Stimulated activated naive B cell treated with anti-CD40 and anti-IgM and Interleukin-4, amounts not matched to agents 10 μg/mL and 1 μg/mL and 100 μg/mL, for 72 hours (primary cell): ENCODE results near the gene C9.
"Not testable (repeated sequence)": the region's sequence is repeated elsewhere in the genome, so short reads cannot be mapped to it uniquely, and the experiment has no call there.

Experiments used
- ATAC-seq, 2 donors: fragments of 150-1000 bp; cut with Tn5 transposase; replicated peaks; 2 replicates each; pipeline ENCODE4 v1.10.0; 2021; ENCODE audit warnings: moderate library complexity in 1 of 2
- DNase-seq: peaks from one replicate; pipeline ENCODE4 v3.0.0; 2021
- H3K27ac Mint-ChIP-seq: one replicate; pipeline ENCODE4 v1.8.0; 2022; ENCODE audit warnings: mild to moderate bottlenecking, mixed read lengths
- H3K27me3 Mint-ChIP-seq, 2 donors: one replicate each; pipeline ENCODE4 v1.8.0; 2022; ENCODE audit warnings: mixed read lengths in 2 of 2
- H3K36me3 Mint-ChIP-seq, 2 donors: one replicate each; pipeline ENCODE4 v1.8.0; 2022; ENCODE audit warnings: mixed read lengths in 2 of 2, mild to moderate bottlenecking in 1 of 2
- H3K4me1 Mint-ChIP-seq, 2 donors: one replicate each; pipeline ENCODE4 v1.8.0; 2022; ENCODE audit warnings: mixed read lengths in 2 of 2, mild to moderate bottlenecking in 1 of 2
- H3K4me3 Mint-ChIP-seq, 2 donors: one replicate each; pipeline ENCODE4 v1.8.0; 2022; ENCODE audit warnings: mild to moderate bottlenecking in 2 of 2, mixed read lengths in 2 of 2, moderate library complexity in 1 of 2
- H3K9me3 Mint-ChIP-seq, 2 donors: one replicate each; pipeline ENCODE4 v1.8.0; 2022; ENCODE audit warnings: mixed read lengths in 2 of 2, mild to moderate bottlenecking in 1 of 2

C9 gene

DNA sequence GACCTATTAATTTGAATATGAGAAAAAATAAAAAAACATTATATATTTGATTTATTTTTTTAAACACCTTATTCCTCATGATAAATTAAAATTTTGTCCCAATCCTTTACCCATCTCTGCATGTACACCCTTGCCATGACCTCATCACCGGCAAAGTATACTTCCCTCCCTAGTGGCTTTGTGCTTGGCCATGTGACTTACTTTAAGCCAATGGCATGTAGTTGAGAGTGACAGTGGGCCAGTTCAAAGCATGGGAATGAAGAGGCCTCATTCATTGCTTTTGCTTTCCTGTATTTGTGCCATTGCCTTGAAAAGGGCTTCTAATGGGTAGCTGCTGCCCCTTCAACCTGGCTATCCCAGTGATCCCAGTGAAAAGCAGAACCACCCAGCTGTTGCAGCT is 31.2 kb downstream of the C9 start:
- no peak overlapping the region for H3K4me3 Mint-ChIP-seq
- no peak for DNase-seq
- peaks cover 6 to 8% of the 10 kb centered on the region in 2 donors for H3K27me3 Mint-ChIP-seq
- no peak for ATAC-seq
- peaks cover 7 to 12% of the 10 kb centered on the region in 2 donors for H3K4me1 Mint-ChIP-seq
- no peak overlapping the region for H3K27ac Mint-ChIP-seq
- peaks cover 0 to 3% of the 10 kb centered on the region in 2 donors for H3K9me3 Mint-ChIP-seq
- H3K36me3 Mint-ChIP-seq, result peaks cover 0 to 3% of the 10 kb centered on the region in 2 donors

DNA sequence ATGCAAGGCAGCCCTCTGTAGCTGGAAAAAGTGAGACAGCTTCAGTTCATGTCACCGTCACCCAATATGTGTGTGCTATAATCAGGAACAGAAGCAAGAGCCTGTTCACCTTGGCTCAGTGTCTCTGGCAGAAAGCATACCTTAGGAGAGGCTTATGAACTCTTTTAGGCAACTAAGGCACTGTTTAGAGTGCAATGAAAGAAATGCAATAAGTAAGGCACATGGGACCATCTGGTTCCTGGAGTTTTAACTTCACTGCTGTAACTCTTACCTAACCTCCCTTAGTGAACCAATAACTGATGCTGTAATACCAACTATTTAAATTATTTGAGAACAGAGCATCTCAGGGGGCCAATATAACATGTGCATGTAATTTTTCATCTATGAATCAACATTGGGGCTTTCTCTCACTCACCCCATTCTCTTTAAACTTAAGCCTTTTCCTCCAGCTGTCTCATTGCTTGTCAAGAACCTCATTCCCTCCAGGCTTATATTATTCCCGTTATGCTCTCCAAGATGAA is 32.4 kb downstream of the C9 start:
- no peak overlapping the region for H3K27ac Mint-ChIP-seq
- no peak overlapping the region for H3K4me3 Mint-ChIP-seq
- H3K4me1 Mint-ChIP-seq, result peaks cover under 1 to 1% of the 10 kb centered on the region in 2 donors
- H3K36me3 Mint-ChIP-seq, result peaks cover 0 to 3% of the 10 kb centered on the region in 2 donors
- peaks cover 6 to 8% of the 10 kb centered on the region in 2 donors for H3K27me3 Mint-ChIP-seq
- ATAC-seq (no peak), DNase-seq (no peak)
- peaks cover 0 to 3% of the 10 kb centered on the region in 2 donors for H3K9me3 Mint-ChIP-seq

DNA sequence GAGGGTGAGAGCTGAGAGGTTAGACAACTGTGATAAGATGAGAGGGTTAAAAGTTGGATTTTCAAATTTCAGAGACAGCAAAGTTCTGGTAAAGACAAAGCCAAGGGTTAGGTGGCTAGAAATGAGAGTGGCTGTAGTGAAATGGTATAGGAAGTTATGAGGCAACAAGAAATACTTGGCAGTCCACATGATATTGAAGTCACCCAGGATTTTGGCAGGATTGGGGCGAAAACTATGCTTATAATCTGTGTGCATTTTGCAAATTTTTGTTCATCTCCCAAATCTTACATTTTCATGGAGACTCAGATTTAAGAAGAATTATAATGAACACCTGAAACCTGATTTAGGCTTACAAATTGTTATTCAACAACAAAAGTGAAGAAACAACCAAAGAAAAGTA is 35.6 kb downstream of the C9 start:
- DNase-seq (no peak), ATAC-seq (no peak)
- Mint-ChIP-seq H3K4me1 (no peaks in the 10 kb centered on the region), H3K27ac (no peak overlapping the region), H3K36me3 (peaks cover 0 to 3% of the 10 kb centered on the region in 2 donors), H3K4me3 (no peak overlapping the region), H3K27me3 (peaks cover 4 to 6% of the 10 kb centered on the region in 2 donors), H3K9me3 (peaks cover 0 to 3% of the 10 kb centered on the region in 2 donors)

DNA sequence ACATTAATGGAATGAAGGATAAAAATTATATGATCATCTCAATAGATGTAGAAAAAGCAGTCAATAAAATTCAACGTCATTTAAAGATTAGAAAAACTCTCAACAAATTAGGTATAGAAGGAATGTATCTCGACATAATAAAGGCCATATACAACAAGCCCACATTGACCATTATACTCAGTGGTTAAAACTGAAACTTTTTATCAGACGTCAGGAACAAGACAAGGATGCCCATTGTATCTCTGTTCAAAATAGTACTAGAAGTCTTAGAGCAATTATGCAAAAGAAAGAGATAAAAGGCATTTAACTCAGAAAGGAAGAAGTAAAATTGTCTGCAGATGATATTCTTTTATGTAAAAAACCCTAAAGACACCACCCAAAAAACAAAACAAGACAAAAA is 40.8 kb downstream of the C9 start:
- Mint-ChIP-seq H3K4me3 (no peak overlapping the region), H3K36me3 (no peaks in the 10 kb centered on the region), H3K27me3 (peaks cover 3 to 16% of the 10 kb centered on the region in 2 donors), H3K9me3 (peaks cover 0 to 6% of the 10 kb centered on the region in 2 donors), H3K4me1 (no peaks in the 10 kb centered on the region), H3K27ac (no peak overlapping the region)
- DNase-seq (no peak), ATAC-seq (no peak)

DNA sequence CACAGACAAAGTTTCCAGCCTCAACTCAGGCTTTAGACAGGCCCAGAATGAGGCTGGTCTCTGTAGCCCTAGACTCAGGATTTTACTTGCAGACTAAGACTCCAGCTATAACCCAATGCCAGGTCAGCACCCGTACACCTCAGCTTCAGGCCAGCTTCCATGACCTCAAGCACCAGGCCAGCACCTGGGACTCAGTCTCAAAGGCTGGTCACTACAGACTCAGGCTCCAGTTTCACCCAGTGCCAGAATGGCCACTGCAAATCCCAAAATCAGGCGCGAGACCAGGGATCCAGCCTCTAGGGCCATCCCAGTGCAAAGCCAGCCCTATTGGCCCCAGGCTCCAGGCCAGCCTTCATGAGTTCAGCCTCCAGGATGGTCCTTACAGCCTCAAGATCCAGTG is 44.9 kb downstream of the C9 start:
- Mint-ChIP-seq H3K9me3 (peaks cover 0 to 11% of the 10 kb centered on the region in 2 donors), H3K4me3 (no peak overlapping the region), H3K27ac (no peak overlapping the region), H3K4me1 (no peaks in the 10 kb centered on the region), H3K36me3 (no peaks in the 10 kb centered on the region), H3K27me3 (peaks cover 3 to 11% of the 10 kb centered on the region in 2 donors)
- no peak for ATAC-seq
- DNase-seq, result no peak

DNA sequence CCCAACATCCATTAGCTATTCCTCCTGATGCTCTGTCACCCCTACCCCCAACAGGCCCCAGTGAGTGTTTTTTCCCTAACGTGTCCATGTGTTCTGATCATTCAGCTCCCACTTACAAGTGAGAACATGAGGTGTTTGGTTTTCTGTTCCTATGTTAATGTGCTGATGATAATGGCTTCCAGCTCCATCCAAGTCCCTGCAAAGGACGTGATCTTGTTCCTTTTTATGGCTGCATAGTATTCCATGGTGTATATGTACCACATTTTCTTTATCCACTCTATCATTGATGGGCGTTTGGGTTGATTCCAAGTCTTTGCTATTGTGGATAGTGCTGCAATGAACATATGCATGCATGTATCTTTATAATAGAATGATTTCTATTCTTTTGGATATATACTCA is 47.8 kb downstream of the C9 start:
- peaks cover 3 to 10% of the 10 kb centered on the region in 2 donors for H3K27me3 Mint-ChIP-seq
- not testable (repeated sequence) for H3K27ac Mint-ChIP-seq, ATAC-seq, H3K4me1 Mint-ChIP-seq, H3K36me3 Mint-ChIP-seq, H3K4me3 Mint-ChIP-seq, DNase-seq
- H3K9me3 Mint-ChIP-seq, result peaks cover 0 to 11% of the 10 kb centered on the region in 2 donors

DNA sequence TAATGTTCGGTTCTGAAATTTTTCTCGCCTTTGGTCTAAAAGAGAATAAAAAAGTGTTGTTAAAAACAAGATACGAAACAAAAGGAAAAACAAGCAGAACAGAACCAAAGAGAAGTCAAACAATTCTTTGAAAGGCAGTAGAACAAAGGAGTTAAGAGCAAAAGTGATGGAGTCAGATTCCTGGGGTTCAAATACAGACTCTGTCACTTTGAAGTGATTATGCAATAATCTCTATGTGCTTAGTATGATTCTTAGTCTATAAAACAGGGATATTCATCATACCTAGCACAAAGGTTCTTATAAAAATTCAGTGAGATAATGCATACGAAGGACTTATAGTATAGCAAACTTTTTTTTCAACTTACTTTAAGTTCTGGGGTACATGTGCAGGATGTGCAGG is 48.3 kb downstream of the C9 start:
- Mint-ChIP-seq H3K36me3 (no peaks in the 10 kb centered on the region), H3K4me1 (no peaks in the 10 kb centered on the region), H3K27ac (no peak overlapping the region), H3K4me3 (no peak overlapping the region), H3K27me3 (peaks cover 3 to 10% of the 10 kb centered on the region in 2 donors), H3K9me3 (peaks cover 0 to 11% of the 10 kb centered on the region in 2 donors)
- ATAC-seq, result no peak
- DNase-seq, result no peak

DNA sequence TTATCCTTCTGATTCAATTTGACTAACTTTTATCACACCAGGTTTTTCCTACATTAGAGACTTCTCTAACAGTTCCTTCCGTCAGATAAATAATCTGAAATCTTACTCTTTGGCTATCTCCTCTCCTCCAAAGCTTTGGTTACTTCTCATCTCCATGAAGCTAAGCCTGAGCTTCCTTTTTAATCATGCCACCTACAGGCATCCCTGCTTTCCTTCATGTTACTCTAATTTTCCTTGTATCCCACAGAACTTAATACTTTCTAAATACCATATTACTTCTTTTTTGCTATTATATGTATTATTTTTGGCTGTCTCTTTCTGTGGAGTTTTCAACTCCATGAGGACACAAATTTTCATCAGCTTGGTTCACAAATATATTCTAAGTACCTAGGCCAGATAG is 49.7 kb downstream of the C9 start:
- H3K4me1 Mint-ChIP-seq, result no peaks in the 10 kb centered on the region
- H3K9me3 Mint-ChIP-seq, result peaks cover 0 to 7% of the 10 kb centered on the region in 2 donors
- no peak overlapping the region for H3K27ac Mint-ChIP-seq
- DNase-seq (no peak), ATAC-seq (no peak)
- H3K4me3 Mint-ChIP-seq, result no peak overlapping the region
- peaks cover 0 to 13% of the 10 kb centered on the region in 2 donors for H3K27me3 Mint-ChIP-seq
- H3K36me3 Mint-ChIP-seq, result no peaks in the 10 kb centered on the region

DNA sequence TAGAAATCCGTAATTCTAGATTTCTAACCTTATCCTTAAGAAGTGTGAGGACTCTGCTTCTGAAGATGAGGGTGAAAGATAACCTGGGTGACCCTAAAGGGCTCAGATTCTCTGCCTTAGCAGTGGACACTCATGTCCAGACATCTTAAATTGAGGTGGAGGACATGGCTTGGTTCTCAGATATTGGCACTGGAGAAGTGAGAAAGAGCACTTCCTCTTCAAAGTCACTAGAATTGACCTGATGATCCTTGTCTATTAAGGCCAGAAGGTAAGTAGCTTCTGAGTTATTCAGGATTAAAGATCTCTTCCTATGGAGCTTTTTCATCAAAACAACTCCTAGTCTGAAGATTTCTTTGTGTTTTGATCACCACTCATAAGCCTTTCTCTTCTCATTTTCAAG is 54.8 kb downstream of the C9 start:
- H3K27me3 Mint-ChIP-seq, result peaks cover 10 to 14% of the 10 kb centered on the region in 2 donors
- no peaks in the 10 kb centered on the region for H3K4me1 Mint-ChIP-seq
- no peak overlapping the region for H3K27ac Mint-ChIP-seq
- no peak overlapping the region for H3K4me3 Mint-ChIP-seq
- no peaks in the 10 kb centered on the region for H3K9me3 Mint-ChIP-seq
- ATAC-seq (no peak), DNase-seq (no peak)
- H3K36me3 Mint-ChIP-seq, result no peaks in the 10 kb centered on the region

DNA sequence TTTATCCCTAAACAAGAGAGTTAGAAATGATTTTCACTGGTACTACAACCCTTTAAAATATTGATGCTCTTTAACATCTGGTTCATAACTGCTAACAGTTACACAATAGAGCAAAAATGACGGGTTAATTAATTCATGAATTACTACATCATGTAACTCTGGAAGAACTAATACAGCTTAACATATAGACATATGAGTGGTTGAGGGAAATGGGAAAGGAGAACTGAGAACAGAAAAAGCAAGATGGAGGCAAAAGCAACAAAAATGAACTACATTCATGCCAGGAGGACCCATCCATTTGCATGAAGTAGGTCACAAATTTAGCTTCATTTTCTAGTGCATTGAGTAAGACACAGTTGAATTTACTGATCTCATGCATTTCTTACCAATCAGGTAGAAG is 61.8 kb downstream of the C9 start:
- no peak for DNase-seq
- Mint-ChIP-seq H3K27me3 (peaks cover 4 to 10% of the 10 kb centered on the region in 2 donors), H3K4me1 (peaks cover 0 to 5% of the 10 kb centered on the region in 2 donors), H3K9me3 (peaks cover 0 to 4% of the 10 kb centered on the region in 2 donors), H3K27ac (no peak overlapping the region), H3K36me3 (no peaks in the 10 kb centered on the region), H3K4me3 (no peak overlapping the region)
- peak; percentile 50 to 55 for ATAC-seq

DNA sequence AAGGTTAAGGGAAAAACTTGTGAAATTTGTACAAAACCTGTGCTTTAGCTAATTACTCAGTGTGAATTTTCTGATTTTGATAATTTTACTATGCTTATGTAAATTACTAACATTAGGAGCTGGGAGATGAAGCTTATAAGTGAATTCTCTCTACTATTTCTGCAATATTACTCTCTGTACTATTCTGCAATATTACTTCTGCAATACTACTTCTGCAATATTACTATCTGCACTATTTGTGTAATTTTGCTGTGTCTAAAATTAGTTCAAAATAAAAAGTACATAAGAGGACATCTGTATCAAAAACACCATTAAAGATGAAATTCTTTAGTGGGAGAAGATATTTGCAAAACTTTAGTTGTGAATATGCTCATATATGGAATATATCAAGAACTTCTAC is 62.9 kb downstream of the C9 start:
- H3K27ac Mint-ChIP-seq, result no peak overlapping the region

DNA sequence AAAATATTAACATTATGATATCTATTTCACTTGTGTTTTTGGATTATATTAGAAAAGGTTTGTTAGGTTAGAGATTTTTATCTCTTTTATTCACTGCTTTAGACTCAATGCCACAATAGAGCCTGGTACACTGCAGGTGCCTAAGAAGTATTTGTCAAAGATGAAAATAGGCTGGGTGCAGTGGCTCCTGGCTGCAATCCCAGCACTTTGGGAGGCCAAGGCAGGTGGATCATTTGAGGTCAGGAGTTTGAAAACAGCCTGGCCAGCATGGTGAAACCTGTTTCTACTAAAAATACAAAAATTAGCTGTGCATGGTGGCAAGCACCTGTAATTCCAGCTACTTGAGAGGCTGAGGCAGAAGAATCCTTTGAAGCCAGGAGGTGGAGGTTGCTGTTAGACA is 64.3 kb downstream of the C9 start:
- peaks cover 0 to 5% of the 10 kb centered on the region in 2 donors for H3K9me3 Mint-ChIP-seq
- ATAC-seq, result no peak
- no peak for DNase-seq
- H3K27me3 Mint-ChIP-seq, result no peaks in the 10 kb centered on the region
- H3K4me1 Mint-ChIP-seq, result peaks cover 0 to 5% of the 10 kb centered on the region in 2 donors
- no peaks in the 10 kb centered on the region for H3K36me3 Mint-ChIP-seq
- H3K27ac Mint-ChIP-seq, result no peak overlapping the region
- H3K4me3 Mint-ChIP-seq, result no peak overlapping the region

More for the DNA sequence above, 62.9 kb downstream of the C9 start:
- peaks cover 0 to 5% of the 10 kb centered on the region in 2 donors for H3K4me1 Mint-ChIP-seq
- H3K9me3 Mint-ChIP-seq, result peaks cover 0 to 5% of the 10 kb centered on the region in 2 donors
- peaks cover 4 to 10% of the 10 kb centered on the region in 2 donors for H3K27me3 Mint-ChIP-seq
- no peaks in the 10 kb centered on the region for H3K36me3 Mint-ChIP-seq
- no peak for ATAC-seq
- H3K4me3 Mint-ChIP-seq, result no peak overlapping the region
- no peak for DNase-seq

DNA sequence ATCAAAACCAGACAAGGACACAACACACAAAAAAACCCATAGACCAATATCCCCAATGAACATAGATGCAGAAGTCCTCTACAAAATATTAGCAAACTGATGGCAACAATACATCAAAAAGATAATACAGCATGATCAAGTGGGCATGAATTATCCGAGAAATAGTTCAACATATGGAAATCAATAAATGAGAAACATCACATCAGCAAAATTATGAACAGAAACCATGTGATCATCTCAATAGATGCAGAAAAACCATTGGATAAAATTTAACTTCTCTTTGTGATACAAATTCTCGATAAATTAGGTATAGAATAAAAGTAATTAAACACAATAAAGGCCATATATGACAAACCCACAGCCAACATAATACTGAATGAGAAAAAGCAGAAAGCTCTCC is 69.6 kb downstream of the C9 start:
- ATAC-seq (no peak), DNase-seq (no peak)
- H3K9me3 Mint-ChIP-seq, result peaks cover 3 to 7% of the 10 kb centered on the region in 2 donors
- no peaks in the 10 kb centered on the region for H3K4me1 Mint-ChIP-seq
- no peak overlapping the region for H3K27ac Mint-ChIP-seq
- H3K36me3 Mint-ChIP-seq, result no peaks in the 10 kb centered on the region
- H3K27me3 Mint-ChIP-seq, result peaks cover 20 to 23% of the 10 kb centered on the region in 2 donors
- no peak overlapping the region for H3K4me3 Mint-ChIP-seq

DNA sequence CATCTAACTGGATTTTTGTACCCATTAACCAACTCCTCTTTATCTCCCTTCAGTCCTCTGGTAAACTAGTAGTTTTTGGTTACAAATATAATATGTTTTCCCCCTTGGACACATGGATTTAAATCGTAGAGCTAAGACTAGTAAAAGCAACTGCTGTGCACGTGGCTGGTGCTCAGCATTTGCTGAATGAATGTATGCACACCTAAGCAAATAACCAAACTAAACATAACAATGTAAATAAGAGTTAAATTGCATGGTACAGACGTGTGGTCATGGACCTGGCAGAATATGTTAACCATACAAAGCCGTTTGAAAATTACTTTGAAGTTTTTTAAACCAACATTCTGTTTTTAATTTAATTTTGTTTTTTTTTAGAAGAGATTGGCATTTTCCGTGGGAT is 79.7 kb downstream of the C9 start:
- Mint-ChIP-seq H3K4me3 (no peak overlapping the region), H3K4me1 (peaks cover 2 to 4% of the 10 kb centered on the region in 2 donors), H3K9me3 (peaks cover 1 to 3% of the 10 kb centered on the region in 2 donors), H3K27ac (no peak overlapping the region), H3K36me3 (peaks cover 6 to 8% of the 10 kb centered on the region in 2 donors), H3K27me3 (peaks cover 6 to 8% of the 10 kb centered on the region in 2 donors)
- ATAC-seq, result no peak
- DNase-seq, result no peak

DNA sequence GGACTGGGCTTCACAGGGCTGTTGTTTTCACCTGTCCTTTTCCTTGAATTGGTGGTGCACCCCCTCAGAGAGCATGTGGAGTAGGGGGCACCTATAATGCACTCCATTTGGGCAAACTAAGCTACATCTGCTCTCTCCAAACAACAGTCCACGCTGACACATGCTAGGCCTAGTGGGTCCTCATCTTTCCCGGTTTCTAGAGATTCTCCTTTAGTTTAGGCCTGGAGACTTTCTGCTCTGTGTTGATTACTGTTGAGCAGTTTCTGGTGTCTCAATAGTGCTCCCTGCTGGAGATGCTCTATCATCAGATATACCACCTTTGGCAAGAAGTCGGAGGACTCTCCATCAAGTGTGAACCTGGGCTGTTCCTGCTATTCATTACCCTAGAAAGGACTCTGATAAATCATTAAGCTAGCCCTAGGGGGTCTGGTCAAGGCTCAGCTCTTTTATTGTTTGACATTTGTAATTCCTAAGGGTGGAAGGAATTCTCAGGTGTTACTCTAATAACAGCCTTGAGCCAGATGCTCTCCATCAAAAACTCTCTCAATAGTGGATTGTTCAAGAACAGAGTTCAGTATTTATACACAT is 81.0 kb downstream of the C9 start:
- Mint-ChIP-seq H3K9me3 (peaks cover 1 to 3% of the 10 kb centered on the region in 2 donors), H3K36me3 (peaks cover 7 to 8% of the 10 kb centered on the region in 2 donors), H3K4me1 (peaks cover 2 to 4% of the 10 kb centered on the region in 2 donors), H3K27me3 (peaks cover 6 to 8% of the 10 kb centered on the region in 2 donors), H3K27ac (no peak overlapping the region), H3K4me3 (no peak overlapping the region)
- ATAC-seq (peak; percentile 80 to 93), DNase-seq (peak; percentile 24)
